ENCODE data around the gene IKZF2. TPM values are rescaled to one million over a fixed set of nuclear protein-coding genes. Genes with fewer than 3 reads are reported as not detected.

IKZF2 gene
- total RNA-seq, 1 experiment from 2014 or later = 0.44 TPM

DNA sequence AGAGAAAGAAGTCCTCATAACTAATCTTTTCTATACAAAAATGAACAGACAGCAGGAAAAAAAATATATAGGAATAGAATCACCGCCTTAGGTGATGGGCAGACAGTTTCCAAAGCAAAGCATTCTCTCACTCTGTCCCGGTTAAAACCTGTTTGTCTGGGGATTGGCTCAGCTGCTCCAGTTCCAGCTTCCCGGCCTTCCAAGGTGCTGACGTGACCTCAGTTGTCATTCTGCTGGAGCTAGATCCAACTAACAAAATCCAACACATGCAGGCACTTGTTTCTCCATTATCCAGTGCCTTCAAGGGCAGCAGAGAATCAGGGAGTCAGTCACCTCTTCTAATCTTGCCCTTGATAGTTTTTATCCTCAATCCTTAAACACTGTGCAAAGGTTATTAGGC, 52.8 kb downstream of the IKZF2 start:
- in situ Hi-C loops (cut with HindIII; ENCODE audit: low pct_unique_long_range_greater_than_20kb, low sequenced_read_pairs) (no loop called here), intact Hi-C loops (cut with micrococcal nuclease; ENCODE audit: unreplicated experiment) (no loop called here)
- DNase-seq (ENCODE audit: low read depth, low spot score) (no peak), ATAC-seq (no peak)
- CTCF ChIA-PET = no interaction called here
- H3K4me3 ChIP-seq (ENCODE audit: low read depth in 2 of 2, low read length in 2 of 2) = no peak overlapping the region
- no peak overlapping the region for H3K27ac ChIP-seq (ENCODE audit: low read length)
- H3K4me1 ChIP-seq (ENCODE audit: control insufficient read depth, insufficient read depth, low read length) = no peaks in the 10 kb centered on the region
- no TSS peak for BruUV-seq (replicated peaks)
- H3K27me3 ChIP-seq (ENCODE audit: control insufficient read depth, insufficient read depth, low read length) = no peaks in the 10 kb centered on the region
- TF ChIP-seq, protein P1, sequence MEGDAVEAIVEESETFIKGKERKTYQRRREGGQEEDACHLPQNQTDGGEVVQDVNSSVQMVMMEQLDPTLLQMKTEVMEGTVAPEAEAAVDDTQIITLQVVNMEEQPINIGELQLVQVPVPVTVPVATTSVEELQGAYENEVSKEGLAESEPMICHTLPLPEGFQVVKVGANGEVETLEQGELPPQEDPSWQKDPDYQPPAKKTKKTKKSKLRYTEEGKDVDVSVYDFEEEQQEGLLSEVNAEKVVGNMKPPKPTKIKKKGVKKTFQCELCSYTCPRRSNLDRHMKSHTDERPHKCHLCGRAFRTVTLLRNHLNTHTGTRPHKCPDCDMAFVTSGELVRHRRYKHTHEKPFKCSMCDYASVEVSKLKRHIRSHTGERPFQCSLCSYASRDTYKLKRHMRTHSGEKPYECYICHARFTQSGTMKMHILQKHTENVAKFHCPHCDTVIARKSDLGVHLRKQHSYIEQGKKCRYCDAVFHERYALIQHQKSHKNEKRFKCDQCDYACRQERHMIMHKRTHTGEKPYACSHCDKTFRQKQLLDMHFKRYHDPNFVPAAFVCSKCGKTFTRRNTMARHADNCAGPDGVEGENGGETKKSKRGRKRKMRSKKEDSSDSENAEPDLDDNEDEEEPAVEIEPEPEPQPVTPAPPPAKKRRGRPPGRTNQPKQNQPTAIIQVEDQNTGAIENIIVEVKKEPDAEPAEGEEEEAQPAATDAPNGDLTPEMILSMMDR (IDR thresholded peaks at IDR 0.05) = no peak
- no peak for TF ChIP-seq TCF7L2 (IDR thresholded peaks at IDR 0.05; ENCODE audit: low read depth, low read length)
- TF ChIP-seq, protein P2, sequence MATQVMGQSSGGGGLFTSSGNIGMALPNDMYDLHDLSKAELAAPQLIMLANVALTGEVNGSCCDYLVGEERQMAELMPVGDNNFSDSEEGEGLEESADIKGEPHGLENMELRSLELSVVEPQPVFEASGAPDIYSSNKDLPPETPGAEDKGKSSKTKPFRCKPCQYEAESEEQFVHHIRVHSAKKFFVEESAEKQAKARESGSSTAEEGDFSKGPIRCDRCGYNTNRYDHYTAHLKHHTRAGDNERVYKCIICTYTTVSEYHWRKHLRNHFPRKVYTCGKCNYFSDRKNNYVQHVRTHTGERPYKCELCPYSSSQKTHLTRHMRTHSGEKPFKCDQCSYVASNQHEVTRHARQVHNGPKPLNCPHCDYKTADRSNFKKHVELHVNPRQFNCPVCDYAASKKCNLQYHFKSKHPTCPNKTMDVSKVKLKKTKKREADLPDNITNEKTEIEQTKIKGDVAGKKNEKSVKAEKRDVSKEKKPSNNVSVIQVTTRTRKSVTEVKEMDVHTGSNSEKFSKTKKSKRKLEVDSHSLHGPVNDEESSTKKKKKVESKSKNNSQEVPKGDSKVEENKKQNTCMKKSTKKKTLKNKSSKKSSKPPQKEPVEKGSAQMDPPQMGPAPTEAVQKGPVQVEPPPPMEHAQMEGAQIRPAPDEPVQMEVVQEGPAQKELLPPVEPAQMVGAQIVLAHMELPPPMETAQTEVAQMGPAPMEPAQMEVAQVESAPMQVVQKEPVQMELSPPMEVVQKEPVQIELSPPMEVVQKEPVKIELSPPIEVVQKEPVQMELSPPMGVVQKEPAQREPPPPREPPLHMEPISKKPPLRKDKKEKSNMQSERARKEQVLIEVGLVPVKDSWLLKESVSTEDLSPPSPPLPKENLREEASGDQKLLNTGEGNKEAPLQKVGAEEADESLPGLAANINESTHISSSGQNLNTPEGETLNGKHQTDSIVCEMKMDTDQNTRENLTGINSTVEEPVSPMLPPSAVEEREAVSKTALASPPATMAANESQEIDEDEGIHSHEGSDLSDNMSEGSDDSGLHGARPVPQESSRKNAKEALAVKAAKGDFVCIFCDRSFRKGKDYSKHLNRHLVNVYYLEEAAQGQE (IDR thresholded peaks at IDR 0.05; ENCODE audit: insufficient read depth in 1 of 2, low read depth in 2 of 2, low read length in 1 of 2) = no peak
- no peak for TF ChIP-seq POLR2AphosphoS5 (IDR thresholded peaks at IDR 0.05; ENCODE audit: low read depth, low read length)
- no peak for TF ChIP-seq SIN3A (IDR thresholded peaks at IDR 0.05; ENCODE audit: borderline replicate concordance, insufficient read depth, low read depth, low read length)
- POLR2A ChIA-PET = no interaction called here
- no peaks in the 10 kb centered on the region for H3K9me3 ChIP-seq (ENCODE audit: control insufficient read depth, insufficient read depth, low read depth, low read length)
- no peaks in the 10 kb centered on the region; the same call in 1 of the 2 replicates for H3K36me3 ChIP-seq (ENCODE audit: control insufficient read depth, insufficient read depth, low read length)

DNA sequence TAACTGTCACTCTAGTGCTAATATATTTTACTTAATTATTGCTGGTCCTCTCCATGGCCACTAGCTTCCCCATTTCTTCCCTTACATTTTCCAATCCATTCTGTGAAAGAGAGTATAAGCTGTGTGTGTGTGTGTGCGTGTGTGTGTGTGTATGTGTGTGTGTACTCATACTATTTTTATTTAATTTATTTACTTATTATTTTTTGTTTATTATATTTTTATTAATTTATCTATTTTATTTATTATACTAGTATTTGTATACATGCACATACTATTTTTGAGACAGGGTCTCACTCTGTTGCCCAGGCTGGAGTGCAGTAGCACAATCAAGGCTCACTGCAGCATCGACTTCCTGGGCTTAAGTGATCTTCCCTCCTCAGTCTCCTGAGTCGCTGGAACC, 59.6 kb downstream of the IKZF2 start:
- H3K27me3 ChIP-seq (ENCODE audit: control insufficient read depth, insufficient read depth, low read length) = no peaks in the 10 kb centered on the region
- DNase-seq (ENCODE audit: low read depth, low spot score) (no peak), ATAC-seq (no peak)
- intact Hi-C loops (cut with micrococcal nuclease; ENCODE audit: unreplicated experiment) (no loop called here), in situ Hi-C loops (cut with HindIII; ENCODE audit: low pct_unique_long_range_greater_than_20kb, low sequenced_read_pairs) (no loop called here)
- BruUV-seq (replicated peaks) = no TSS peak
- H3K9me3 ChIP-seq (ENCODE audit: control insufficient read depth, insufficient read depth, low read depth, low read length) = no peaks in the 10 kb centered on the region
- H3K27ac ChIP-seq (ENCODE audit: low read length) = no peak overlapping the region
- H3K4me1 ChIP-seq (ENCODE audit: control insufficient read depth, insufficient read depth, low read length) = no peaks in the 10 kb centered on the region
- TF ChIP-seq POLR2AphosphoS5 (IDR thresholded peaks at IDR 0.05; ENCODE audit: low read depth, low read length) (no peak), SIN3A (IDR thresholded peaks at IDR 0.05; ENCODE audit: borderline replicate concordance, insufficient read depth, low read depth, low read length) (no peak), TCF7L2 (IDR thresholded peaks at IDR 0.05; ENCODE audit: low read depth, low read length) (no peak)
- TF ChIP-seq, protein P2 (IDR thresholded peaks at IDR 0.05; ENCODE audit: insufficient read depth in 1 of 2, low read depth in 2 of 2, low read length in 1 of 2) = no peak
- TF ChIP-seq, protein P1 (IDR thresholded peaks at IDR 0.05) = no peak
- no peaks in the 10 kb centered on the region for H3K36me3 ChIP-seq (ENCODE audit: control insufficient read depth, insufficient read depth, low read length)
- H3K4me3 ChIP-seq (ENCODE audit: low read depth in 2 of 2, low read length in 2 of 2) = no peak overlapping the region
- ChIA-PET CTCF (no interaction called here), POLR2A (no interaction called here)
